HepG2 (cell line): ENCODE results near the gene FN1. TPM values are rescaled to one million over a fixed set of nuclear protein-coding genes. Genes with fewer than 3 reads are reported as not detected.

ENCODE experiments used
- ATF1 ChIP-seq: IDR thresholded peaks from 2 replicates; pipeline ENCODE4 v1.6.1; 2016; ENCODE audit warnings: mild to moderate bottlenecking, control low read depth
- GPBP1L1 ChIP-seq: sonication (generic); formaldehyde crosslinking; IDR thresholded peaks from 2 replicates; pipeline ENCODE4 v1.5.0; 2020; ENCODE audit warnings: mild to moderate bottlenecking, missing genetic modification reagents
- HOXA7 ChIP-seq: sonication (generic); formaldehyde crosslinking; IDR thresholded peaks from 2 replicates; pipeline ENCODE4 v1.8.1; 2022; ENCODE audit warnings: mild to moderate bottlenecking, missing genetic modification reagents, moderate library complexity
- MTA3 ChIP-seq: sonication (generic); formaldehyde crosslinking; IDR thresholded peaks from 2 replicates; pipeline ENCODE4 v1.4.0; 2020; ENCODE audit warnings: missing genetic modification reagents
- NFIB ChIP-seq: sonication (generic); formaldehyde crosslinking; IDR thresholded peaks from 2 replicates; pipeline ENCODE4 v1.9.0; 2021; ENCODE audit warnings: missing genetic modification reagents, mild to moderate bottlenecking, borderline replicate concordance
- PAF1 ChIP-seq: IDR thresholded peaks from 2 replicates; pipeline ENCODE4 v1.6.1; 2016; ENCODE audit warnings: missing genetic modification reagents, missing compliant biosample characterization
- POGZ ChIP-seq: sonication (generic); formaldehyde crosslinking; IDR thresholded peaks from 2 replicates; pipeline ENCODE4 v1.4.0; 2020; ENCODE audit warnings: mild to moderate bottlenecking, missing genetic modification reagents
- POLR2A ChIP-seq, 2 experiments: IDR thresholded peaks; 2 replicates each; pipeline ENCODE4 v1.6.1; 2011; ENCODE audit warnings: low read depth in 2 of 2, low read length in 2 of 2, mild to moderate bottlenecking in 1 of 2, moderate library complexity in 1 of 2; ENCODE audit not compliant: insufficient read depth in 1 of 2
- POLR2AphosphoS5 ChIP-seq: IDR thresholded peaks from 2 replicates; pipeline ENCODE4 v1.6.1; 2012; ENCODE audit warnings: low read depth, low read length
- TERF1 ChIP-seq: sonication (generic); formaldehyde crosslinking; IDR thresholded peaks from 2 replicates; pipeline ENCODE4 v1.8.0; 2022; ENCODE audit warnings: mild to moderate bottlenecking, missing genetic modification reagents, moderate library complexity
- WIZ ChIP-seq: sonication (generic); formaldehyde crosslinking; IDR thresholded peaks from 2 replicates; pipeline ENCODE4 v1.5.1; 2020; ENCODE audit warnings: mild to moderate bottlenecking, missing genetic modification reagents
- ZNF335 ChIP-seq: sonication (generic); formaldehyde crosslinking; IDR thresholded peaks from 2 replicates; pipeline ENCODE4 v1.4.0; 2020; ENCODE audit warnings: missing genetic modification reagents
- ZNF615 ChIP-seq: sonication (generic); formaldehyde crosslinking; IDR thresholded peaks from 2 replicates; pipeline ENCODE4 v1.5.0; 2020; ENCODE audit warnings: mild to moderate bottlenecking, missing genetic modification reagents, borderline replicate concordance
- polyA plus RNA-seq, 8 experiments: library from polyadenylated mRNA; depleted of rRNA in 3 of 8; stranded (reverse) in 7 of 8; unstranded in 1 of 8; fragments of >200 nt; fragmentation: Illumina TruSeq in 4 of 8; extraction: Trizol in 4 of 8; gene quantifications; 2 replicates each; pipeline versions ENCODE4 v1.2.1 to v1.2.3, GENCODE V29; 2011 to 2016; ENCODE audit warnings: low read depth in 4 of 8, missing spikeins in 1 of 8, mixed read lengths in 1 of 8; ENCODE audit not compliant: insufficient read depth in 1 of 8
- total RNA-seq, 5 experiments: library from RNA; depleted of rRNA; stranded (reverse); fragments of >200 nt; fragmentation: Illumina TruSeq; extraction: Trizol; gene quantifications; 2 replicates each; pipeline ENCODE4 v1.2.3, GENCODE V29; 2016; ENCODE audit warnings: low read depth in 1 of 5
- TF ChIP-seq, protein P1 (sequence below), 2 experiments: sonication (generic) in 1 of 2; formaldehyde crosslinking in 1 of 2; IDR thresholded peaks; 2 replicates each; pipeline versions ENCODE4 v1.6.1 to v1.9.0; 2014 to 2022; ENCODE audit warnings: antibody characterized with exemption in 1 of 2, borderline replicate concordance in 1 of 2, inconsistent platforms in 1 of 2, low read depth in 1 of 2, missing genetic modification reagents in 1 of 2

Gene FN1
- total and polyA plus RNA-seq, 2 of the 13 experiments (the other 11 are each of a cell fraction or from before 2014, with no cell fraction given), result 1,847 to 6,471 TPM

DNA sequence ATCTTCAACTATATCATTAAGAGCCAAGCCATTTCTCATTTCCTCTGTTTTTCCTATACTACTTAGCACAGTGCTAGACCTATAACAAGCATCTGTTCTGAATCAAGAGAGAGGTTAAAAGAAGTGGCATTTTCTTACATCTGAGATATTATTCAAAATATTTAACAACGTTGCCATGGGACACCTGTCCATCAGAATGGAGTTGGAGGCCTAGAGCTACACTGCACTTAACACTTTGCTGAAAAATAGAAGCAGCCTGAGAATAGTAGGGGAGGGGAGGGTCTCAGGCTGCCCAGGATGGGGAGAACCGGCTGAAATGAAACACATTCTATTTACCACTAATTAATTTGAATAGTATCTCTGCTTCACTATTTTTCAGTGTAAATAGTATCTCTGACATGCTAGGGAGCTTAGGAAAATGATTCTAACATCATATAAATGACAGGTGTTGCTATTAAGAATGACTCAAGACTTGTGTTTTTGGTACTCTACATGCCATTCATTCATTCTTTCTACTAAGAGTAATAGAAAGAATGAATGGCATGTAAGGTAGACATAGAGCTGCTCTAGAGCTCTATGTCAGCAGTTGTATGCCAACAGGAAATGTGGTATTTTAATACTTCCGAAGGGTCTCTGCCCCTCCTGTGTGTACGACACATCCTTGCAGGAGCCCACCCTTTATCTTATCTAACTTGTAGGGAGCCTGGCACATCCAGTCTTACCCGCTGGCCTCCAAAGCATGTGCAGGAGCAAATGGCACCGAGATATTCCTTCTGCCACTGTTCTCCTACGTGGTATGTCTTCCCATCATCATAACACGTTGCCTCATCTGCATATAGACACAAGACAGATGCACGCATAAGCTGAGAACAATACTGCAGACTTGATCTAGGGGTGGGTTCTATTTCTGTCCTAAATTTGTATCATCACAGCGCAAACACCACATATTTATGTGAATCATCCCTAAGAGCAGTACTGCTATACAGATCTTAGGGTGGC, 71.4 kb downstream of the FN1 start (continued):
- peak; percentile 59; the same call in 1 of the 2 replicates for TF ChIP-seq PAF1 (CRISPR knock-in tag)
- TF ChIP-seq GPBP1L1 (CRISPR knock-in tag), result no peak
- TF ChIP-seq ZNF335 (CRISPR knock-in tag), result no peak
- no peak for TF ChIP-seq WIZ (CRISPR knock-in tag)
- 0 out of 2 replicates have a peak, but pooled peaks have one; percentile 85 for TF ChIP-seq HOXA7 (CRISPR knock-in tag)
- 0 out of 2 replicates have a peak, but pooled peaks have one; percentile 17 for TF ChIP-seq ATF1 (CRISPR knock-in tag)
- peak; percentile 37 to 62 for TF ChIP-seq POLR2A (IDR thresholded peaks at IDR 0.05; ENCODE audit: insufficient read depth in 1 of 2, low read depth in 2 of 2, low read length in 2 of 2)
- peak; percentile 21; the same call in 1 of the 2 replicates for TF ChIP-seq POLR2AphosphoS5
- TF ChIP-seq, protein P1, sequence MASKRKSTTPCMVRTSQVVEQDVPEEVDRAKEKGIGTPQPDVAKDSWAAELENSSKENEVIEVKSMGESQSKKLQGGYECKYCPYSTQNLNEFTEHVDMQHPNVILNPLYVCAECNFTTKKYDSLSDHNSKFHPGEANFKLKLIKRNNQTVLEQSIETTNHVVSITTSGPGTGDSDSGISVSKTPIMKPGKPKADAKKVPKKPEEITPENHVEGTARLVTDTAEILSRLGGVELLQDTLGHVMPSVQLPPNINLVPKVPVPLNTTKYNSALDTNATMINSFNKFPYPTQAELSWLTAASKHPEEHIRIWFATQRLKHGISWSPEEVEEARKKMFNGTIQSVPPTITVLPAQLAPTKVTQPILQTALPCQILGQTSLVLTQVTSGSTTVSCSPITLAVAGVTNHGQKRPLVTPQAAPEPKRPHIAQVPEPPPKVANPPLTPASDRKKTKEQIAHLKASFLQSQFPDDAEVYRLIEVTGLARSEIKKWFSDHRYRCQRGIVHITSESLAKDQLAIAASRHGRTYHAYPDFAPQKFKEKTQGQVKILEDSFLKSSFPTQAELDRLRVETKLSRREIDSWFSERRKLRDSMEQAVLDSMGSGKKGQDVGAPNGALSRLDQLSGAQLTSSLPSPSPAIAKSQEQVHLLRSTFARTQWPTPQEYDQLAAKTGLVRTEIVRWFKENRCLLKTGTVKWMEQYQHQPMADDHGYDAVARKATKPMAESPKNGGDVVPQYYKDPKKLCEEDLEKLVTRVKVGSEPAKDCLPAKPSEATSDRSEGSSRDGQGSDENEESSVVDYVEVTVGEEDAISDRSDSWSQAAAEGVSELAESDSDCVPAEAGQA (IDR thresholded peaks at IDR 0.05; ENCODE audit: low read depth), result no peak
- TF ChIP-seq, protein P1 (CRISPR knock-in tag; IDR thresholded peaks at IDR 0.05; ENCODE audit: borderline replicate concordance), result no peak
- TF ChIP-seq NFIB (CRISPR knock-in tag), result no peak
- TF ChIP-seq ZNF615 (CRISPR knock-in tag), result no peak
- TF ChIP-seq TERF1 (CRISPR knock-in tag), result no peak
- no peak for TF ChIP-seq POGZ
- TF ChIP-seq MTA3 (CRISPR knock-in tag), result no peak
